Fibroblast of peridontal ligament (primary cell): ENCODE measurements around the gene LHFPL6.

ENCODE experiments used
- DNase-seq: peaks from one replicate; pipeline ENCODE4 v3.0.0-alpha.2; 2010; ENCODE audit errors: extremely low read depth

LHFPL6 gene

GRCh38 chr13:39468306-39468705, 134.7 kb downstream of the LHFPL6 start:
- DNase-seq: peak; percentile 62

GRCh38 chr13:39463611-39464010, 139.4 kb downstream of the LHFPL6 start:
- DNase-seq: no peak

- no peak for DNase-seq
Observed at GRCh38 chr13:39462906-39463305, 140.1 kb downstream of the LHFPL6 start.

- no peak for DNase-seq
Observed at GRCh38 chr13:39462428-39462827, 140.6 kb downstream of the LHFPL6 start.

GRCh38 chr13:39461685-39462266, 141.2 kb downstream of the LHFPL6 start:
- no peak for DNase-seq

GRCh38 chr13:39457274-39457673, 145.7 kb downstream of the LHFPL6 start:
- no peak for DNase-seq

GRCh38 chr13:39455521-39456175, 147.3 kb downstream of the LHFPL6 start:
- no peak for DNase-seq

- DNase-seq: no peak
Observed at GRCh38 chr13:39452834-39453233, 150.2 kb downstream of the LHFPL6 start.

- no peak for DNase-seq
Observed at GRCh38 chr13:39452417-39452816, 150.6 kb downstream of the LHFPL6 start.

GRCh38 chr13:39451860-39452301, 151.1 kb downstream of the LHFPL6 start:
- peak; percentile 24 for DNase-seq

GRCh38 chr13:39451301-39451700, 151.7 kb downstream of the LHFPL6 start:
- peak; percentile 47 for DNase-seq

GRCh38 chr13:39450176-39450575, 152.8 kb downstream of the LHFPL6 start:
- no peak for DNase-seq

GRCh38 chr13:39448834-39449233, 154.2 kb downstream of the LHFPL6 start:
- DNase-seq: no peak

- no peak for DNase-seq
Observed at GRCh38 chr13:39446865-39447264, 156.1 kb downstream of the LHFPL6 start.

GRCh38 chr13:39444866-39445265, 158.1 kb downstream of the LHFPL6 start:
- no peak for DNase-seq

- no peak for DNase-seq
Observed at GRCh38 chr13:39433651-39434050, 169.3 kb downstream of the LHFPL6 start.

GRCh38 chr13:39432196-39432595, 170.8 kb downstream of the LHFPL6 start:
- no peak for DNase-seq

GRCh38 chr13:39422845-39423565, 180.0 kb downstream of the LHFPL6 start:
- no peak for DNase-seq

GRCh38 chr13:39419876-39420275, 183.1 kb downstream of the LHFPL6 start:
- DNase-seq: no peak

GRCh38 chr13:39419068-39419467, 183.9 kb downstream of the LHFPL6 start:
- no peak for DNase-seq

- no peak for DNase-seq
Observed at GRCh38 chr13:39418424-39418823, 184.6 kb downstream of the LHFPL6 start.

GRCh38 chr13:39417643-39418042, 185.3 kb downstream of the LHFPL6 start:
- DNase-seq: peak; percentile 61

GRCh38 chr13:39417131-39417530, 185.9 kb downstream of the LHFPL6 start:
- DNase-seq: peak; percentile 36
